GM06990 (cell line): ENCODE results near the gene LCN15.
"Not testable (repeated sequence)": the region's sequence is repeated elsewhere in the genome, so short reads cannot be mapped to it uniquely, and the experiment has no call there.

Experiments
- DNase-seq: peaks from one replicate; pipeline ENCODE4 v3.0.0-alpha.2; 2011; ENCODE audit not compliant: insufficient read length; ENCODE audit errors: extremely low read depth
- H3K27me3 ChIP-seq: replicated peaks from 2 replicates; pipeline ENCODE4 v1.6.0; 2011; ENCODE audit warnings: low read length; ENCODE audit not compliant: control insufficient read depth, insufficient read depth
- H3K36me3 ChIP-seq: 2 replicates; pipeline ENCODE4 v1.5.1; 2011; ENCODE audit warnings: low read length; ENCODE audit not compliant: control insufficient read depth, insufficient read depth
- H3K4me3 ChIP-seq: replicated peaks from 2 replicates; pipeline ENCODE4 v1.5.1; 2011; ENCODE audit warnings: low read depth, mild to moderate bottlenecking, control low read depth, low read length
- CTCF ChIP-seq: IDR thresholded peaks from 2 replicates; pipeline ENCODE4 v1.5.1; 2011; ENCODE audit warnings: low read length, control low read depth, mild to moderate bottlenecking, inconsistent platforms; ENCODE audit not compliant: insufficient read depth, poor library complexity, severe bottlenecking

Gene LCN15

GRCh38 chr9:136756134-136756438, 8.2 kb downstream of the LCN15 start:
- no peak for TF ChIP-seq CTCF
- no peaks in the 10 kb centered on the region for H3K27me3 ChIP-seq
- no peaks in the 10 kb centered on the region for H3K36me3 ChIP-seq
- no peak overlapping the region for H3K4me3 ChIP-seq
- DNase-seq, result no peak

- not testable (repeated sequence) for DNase-seq
These were observed 8.8 kb downstream of the LCN15 start for GRCh38 chr9:136755302-136756133.

GRCh38 chr9:136754626-136755301, 9.6 kb downstream of the LCN15 start:
- TF ChIP-seq CTCF, result no peak
- H3K27me3 ChIP-seq, result no peaks in the 10 kb centered on the region
- no peak for DNase-seq
- no peak overlapping the region for H3K4me3 ChIP-seq
- H3K36me3 ChIP-seq, result no peaks in the 10 kb centered on the region

More at GRCh38 chr9:136755302-136756133, 8.8 kb downstream of the LCN15 start:
- H3K36me3 ChIP-seq, H3K4me3 ChIP-seq, H3K27me3 ChIP-seq: not testable (repeated sequence)

GRCh38 chr9:136754059-136754572, 10.2 kb downstream of the LCN15 start:
- Histone ChIP-seq H3K27me3 (no peaks in the 10 kb centered on the region), H3K4me3 (no peak overlapping the region), H3K36me3 (no peaks in the 10 kb centered on the region)
- TF ChIP-seq CTCF, result no peak
- no peak for DNase-seq

- no peaks in the 10 kb centered on the region for H3K36me3 ChIP-seq
- DNase-seq, result no peak
These were observed 10.8 kb downstream of the LCN15 start for GRCh38 chr9:136753371-136754058.

More at GRCh38 chr9:136753371-136754058, 10.8 kb downstream of the LCN15 start:
- no peak overlapping the region for H3K4me3 ChIP-seq
- H3K27me3 ChIP-seq, result no peaks in the 10 kb centered on the region
- TF ChIP-seq CTCF, result no peak
